ENCODE data around the gene BEAN1.

Gene BEAN1

DNA sequence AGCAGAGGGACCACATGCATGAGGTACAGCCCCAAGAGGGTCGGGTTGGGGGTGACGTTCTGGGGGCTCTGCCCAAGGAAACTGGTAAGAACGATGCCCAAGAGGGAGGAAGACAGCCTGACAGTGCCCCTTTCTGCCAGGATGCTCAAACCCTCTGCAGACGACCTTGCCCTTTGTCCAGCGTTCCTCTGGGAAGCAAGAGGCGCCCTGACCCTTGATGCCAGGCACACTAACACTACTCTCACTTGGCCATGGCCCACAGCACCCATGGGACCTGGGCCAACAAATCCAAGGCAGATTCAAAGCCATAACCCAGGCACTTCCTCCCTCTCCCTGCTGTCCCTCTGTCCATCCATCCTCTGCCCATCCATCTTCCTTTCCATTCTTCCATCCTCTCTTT is 102.4 kb downstream of the BEAN1 start:
- DNase-seq = no peak
